Measurements from ENCODE around the gene MTA3.

- TF ChIP-seq YY1 (IDR thresholded peaks at IDR 0.05; ENCODE audit: low read depth) (no peak), CREB1 (IDR thresholded peaks at IDR 0.05; ENCODE audit: low read depth) (no peak), TAF1 (IDR thresholded peaks at IDR 0.05; ENCODE audit: low read depth) (no peak), RAD21 (IDR thresholded peaks at IDR 0.05; ENCODE audit: low read depth) (no peak), EP300 (IDR thresholded peaks at IDR 0.05; ENCODE audit: borderline replicate concordance) (no peak)
These were observed 188.6 kb downstream of the MTA3 start for GRCh38 chr2:42756966-42757513.
